Left ventricle myocardium inferior (tissue), 1 donor: ENCODE data around the gene BANF2. TPM values are rescaled to one million over a fixed set of nuclear protein-coding genes. Genes with fewer than 3 reads are reported as not detected.

Source experiments
- DNase-seq: peaks from one replicate; pipeline ENCODE4 v3.0.0-alpha.2; 2020
- H3K27ac ChIP-seq: fragments of 200-600 bp; replicated peaks from 2 replicates; pipeline ENCODE4 v1.8.0; 2021
- H3K27me3 ChIP-seq: fragments of 200-600 bp; 2 replicates; pipeline ENCODE4 v1.8.0; 2021; ENCODE audit warnings: low read depth
- H3K36me3 ChIP-seq: fragments of 200-600 bp; 2 replicates; pipeline ENCODE4 v1.8.0; 2021
- H3K4me1 ChIP-seq: fragments of 200-600 bp; 2 replicates; pipeline ENCODE4 v1.8.0; 2021
- H3K4me3 ChIP-seq: fragments of 200-600 bp; 2 replicates; pipeline ENCODE4 v1.8.0; 2021; ENCODE audit warnings: mild to moderate bottlenecking, moderate library complexity
- H3K9me3 ChIP-seq: fragments of 200-600 bp; replicated peaks from 2 replicates; pipeline ENCODE4 v1.8.0; 2021
- CTCF ChIP-seq: fragments of 200-600 bp; IDR thresholded peaks from 2 replicates; pipeline ENCODE4 v1.8.0; 2021; ENCODE audit warnings: antibody characterized with exemption, mild to moderate bottlenecking, borderline replicate concordance
- intact Hi-C: fragments of 100-400 bp; cut with micrococcal nuclease; formaldehyde crosslinking; loops from one replicate; pipeline ENCODE4 v1.11.0; 2022
- total RNA-seq: library from RNA; stranded (reverse); fragmentation: NEBNext Ultra II Directional; extraction: Animal tissue kit (Norgen Biotek cat#: 25700); gene quantifications from one replicate; pipeline ENCODE4 v1.2.1, GENCODE V29; 2021
- donor health status: DM: no; HTN: yes; CAD: no; lungs with severe emphysema.

BANF2 gene
- total RNA-seq, 1 donor from 2014 or later, result not detected

- H3K4me3 ChIP-seq, result no peak overlapping the region
- intact Hi-C loops, result no loop called here
- no peaks in the 10 kb centered on the region for H3K4me1 ChIP-seq
- no peak for DNase-seq
- no peaks in the 10 kb centered on the region for H3K27me3 ChIP-seq
- peaks cover 22% of the 10 kb centered on the region for H3K9me3 ChIP-seq
- TF ChIP-seq CTCF, result no peak
- no peak overlapping the region for H3K27ac ChIP-seq
- H3K36me3 ChIP-seq, result no peaks in the 10 kb centered on the region
Measured at GRCh38 chr20:17761604-17762003, 61.8 kb downstream of the BANF2 start.

- Histone ChIP-seq H3K9me3 (peaks cover 22% of the 10 kb centered on the region), H3K4me3 (no peak overlapping the region), H3K27ac (no peak overlapping the region), H3K4me1 (no peaks in the 10 kb centered on the region), H3K27me3 (no peaks in the 10 kb centered on the region), H3K36me3 (no peaks in the 10 kb centered on the region)
- DNase-seq, result no peak
- intact Hi-C loops, result no loop called here
- TF ChIP-seq CTCF, result no peak
Measured at GRCh38 chr20:17762243-17762872, 62.6 kb downstream of the BANF2 start.

GRCh38 chr20:17762873-17763557, 63.2 kb downstream of the BANF2 start:
- H3K27me3 ChIP-seq, result no peaks in the 10 kb centered on the region
- no peaks in the 10 kb centered on the region for H3K4me1 ChIP-seq
- no peak overlapping the region for H3K4me3 ChIP-seq
- intact Hi-C loops, result no loop called here
- no peak for TF ChIP-seq CTCF
- H3K27ac ChIP-seq, result no peak overlapping the region
- DNase-seq, result no peak
- no peaks in the 10 kb centered on the region for H3K36me3 ChIP-seq
- H3K9me3 ChIP-seq, result peaks cover 16% of the 10 kb centered on the region

- Histone ChIP-seq H3K9me3 (no peaks in the 10 kb centered on the region), H3K27ac (no peak overlapping the region), H3K4me3 (no peak overlapping the region), H3K4me1 (no peaks in the 10 kb centered on the region), H3K36me3 (no peaks in the 10 kb centered on the region), H3K27me3 (no peaks in the 10 kb centered on the region)
- no peak for DNase-seq
- intact Hi-C loops, result no loop called here
- TF ChIP-seq CTCF, result no peak
Measured at GRCh38 chr20:17765017-17765416, 65.3 kb downstream of the BANF2 start.

GRCh38 chr20:17765584-17765983, 65.8 kb downstream of the BANF2 start:
- no peak for DNase-seq
- no peaks in the 10 kb centered on the region for H3K4me1 ChIP-seq
- no peaks in the 10 kb centered on the region for H3K9me3 ChIP-seq
- H3K36me3 ChIP-seq, result no peaks in the 10 kb centered on the region
- intact Hi-C loops, result no loop called here
- H3K27me3 ChIP-seq, result no peaks in the 10 kb centered on the region
- no peak for TF ChIP-seq CTCF
- no peak overlapping the region for H3K27ac ChIP-seq
- H3K4me3 ChIP-seq, result no peak overlapping the region
